HL-60 (cell line): ENCODE data around the gene COLEC11.
"Not testable (repeated sequence)": the region's sequence is repeated elsewhere in the genome, so short reads cannot be mapped to it uniquely, and the experiment has no call there.

Experiments used
- GABPA ChIP-seq: IDR thresholded peaks from 2 replicates; pipeline ENCODE4 v1.6.1; 2012; ENCODE audit warnings: low read depth
- POLR2AphosphoS5 ChIP-seq: IDR thresholded peaks from 2 replicates; pipeline ENCODE4 v1.6.1; 2012; ENCODE audit warnings: low read depth
- SPI1 ChIP-seq: IDR thresholded peaks from 2 replicates; pipeline ENCODE4 v1.6.1; 2012; ENCODE audit warnings: low read depth, mild to moderate bottlenecking, borderline replicate concordance
- TF ChIP-seq, protein P1 (sequence below): IDR thresholded peaks from one replicate; pipeline ENCODE4 v1.5.1; 2011; ENCODE audit warnings: low read length, control low read depth, inconsistent platforms; ENCODE audit not compliant: insufficient read depth
- TF ChIP-seq, protein P2 (sequence below): IDR thresholded peaks from 2 replicates; pipeline ENCODE4 v1.6.1; 2012; ENCODE audit warnings: low read depth; ENCODE audit not compliant: insufficient replicate concordance

DNA sequence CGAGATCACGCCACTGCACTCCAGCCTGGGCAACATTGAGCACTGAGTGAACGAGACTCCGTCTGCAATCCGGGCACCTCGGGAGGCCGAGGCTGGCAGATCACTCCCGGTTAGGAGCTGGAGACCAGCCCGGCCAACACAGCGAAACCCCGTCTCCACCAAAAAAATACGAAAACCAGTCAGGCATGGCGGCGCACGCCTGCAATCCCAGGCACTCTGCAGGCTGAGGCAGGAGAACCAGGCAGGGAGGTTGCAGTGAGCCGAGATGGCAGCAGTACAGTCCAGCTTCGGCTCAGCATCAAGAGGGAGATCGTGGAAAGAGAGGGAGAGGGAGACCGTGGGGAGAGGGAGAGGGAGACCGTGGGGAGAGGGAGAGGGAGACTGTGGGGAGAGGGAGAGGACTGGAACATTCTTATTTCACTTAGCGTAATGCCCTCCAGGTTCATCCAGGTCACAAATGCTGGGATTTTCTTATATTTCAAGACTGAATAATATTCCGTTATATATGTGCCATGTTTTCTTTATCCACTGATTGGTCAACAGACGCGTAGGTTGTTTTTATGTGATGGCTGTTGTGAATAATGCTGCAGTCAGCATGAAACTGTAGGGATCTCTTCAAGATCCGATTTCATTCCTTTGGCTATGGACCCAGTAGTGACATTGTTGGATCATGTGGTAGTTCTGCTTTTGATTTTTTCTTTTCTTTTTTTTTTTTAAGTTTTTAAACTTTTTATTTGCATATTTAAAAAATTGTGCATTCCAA, 21.7 kb downstream of the COLEC11 start:
- TF ChIP-seq, protein P1, sequence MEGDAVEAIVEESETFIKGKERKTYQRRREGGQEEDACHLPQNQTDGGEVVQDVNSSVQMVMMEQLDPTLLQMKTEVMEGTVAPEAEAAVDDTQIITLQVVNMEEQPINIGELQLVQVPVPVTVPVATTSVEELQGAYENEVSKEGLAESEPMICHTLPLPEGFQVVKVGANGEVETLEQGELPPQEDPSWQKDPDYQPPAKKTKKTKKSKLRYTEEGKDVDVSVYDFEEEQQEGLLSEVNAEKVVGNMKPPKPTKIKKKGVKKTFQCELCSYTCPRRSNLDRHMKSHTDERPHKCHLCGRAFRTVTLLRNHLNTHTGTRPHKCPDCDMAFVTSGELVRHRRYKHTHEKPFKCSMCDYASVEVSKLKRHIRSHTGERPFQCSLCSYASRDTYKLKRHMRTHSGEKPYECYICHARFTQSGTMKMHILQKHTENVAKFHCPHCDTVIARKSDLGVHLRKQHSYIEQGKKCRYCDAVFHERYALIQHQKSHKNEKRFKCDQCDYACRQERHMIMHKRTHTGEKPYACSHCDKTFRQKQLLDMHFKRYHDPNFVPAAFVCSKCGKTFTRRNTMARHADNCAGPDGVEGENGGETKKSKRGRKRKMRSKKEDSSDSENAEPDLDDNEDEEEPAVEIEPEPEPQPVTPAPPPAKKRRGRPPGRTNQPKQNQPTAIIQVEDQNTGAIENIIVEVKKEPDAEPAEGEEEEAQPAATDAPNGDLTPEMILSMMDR, result not testable (repeated sequence)
- TF ChIP-seq POLR2AphosphoS5, SPI1, GABPA: not testable (repeated sequence)
- TF ChIP-seq, protein P2, sequence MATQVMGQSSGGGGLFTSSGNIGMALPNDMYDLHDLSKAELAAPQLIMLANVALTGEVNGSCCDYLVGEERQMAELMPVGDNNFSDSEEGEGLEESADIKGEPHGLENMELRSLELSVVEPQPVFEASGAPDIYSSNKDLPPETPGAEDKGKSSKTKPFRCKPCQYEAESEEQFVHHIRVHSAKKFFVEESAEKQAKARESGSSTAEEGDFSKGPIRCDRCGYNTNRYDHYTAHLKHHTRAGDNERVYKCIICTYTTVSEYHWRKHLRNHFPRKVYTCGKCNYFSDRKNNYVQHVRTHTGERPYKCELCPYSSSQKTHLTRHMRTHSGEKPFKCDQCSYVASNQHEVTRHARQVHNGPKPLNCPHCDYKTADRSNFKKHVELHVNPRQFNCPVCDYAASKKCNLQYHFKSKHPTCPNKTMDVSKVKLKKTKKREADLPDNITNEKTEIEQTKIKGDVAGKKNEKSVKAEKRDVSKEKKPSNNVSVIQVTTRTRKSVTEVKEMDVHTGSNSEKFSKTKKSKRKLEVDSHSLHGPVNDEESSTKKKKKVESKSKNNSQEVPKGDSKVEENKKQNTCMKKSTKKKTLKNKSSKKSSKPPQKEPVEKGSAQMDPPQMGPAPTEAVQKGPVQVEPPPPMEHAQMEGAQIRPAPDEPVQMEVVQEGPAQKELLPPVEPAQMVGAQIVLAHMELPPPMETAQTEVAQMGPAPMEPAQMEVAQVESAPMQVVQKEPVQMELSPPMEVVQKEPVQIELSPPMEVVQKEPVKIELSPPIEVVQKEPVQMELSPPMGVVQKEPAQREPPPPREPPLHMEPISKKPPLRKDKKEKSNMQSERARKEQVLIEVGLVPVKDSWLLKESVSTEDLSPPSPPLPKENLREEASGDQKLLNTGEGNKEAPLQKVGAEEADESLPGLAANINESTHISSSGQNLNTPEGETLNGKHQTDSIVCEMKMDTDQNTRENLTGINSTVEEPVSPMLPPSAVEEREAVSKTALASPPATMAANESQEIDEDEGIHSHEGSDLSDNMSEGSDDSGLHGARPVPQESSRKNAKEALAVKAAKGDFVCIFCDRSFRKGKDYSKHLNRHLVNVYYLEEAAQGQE, result not testable (repeated sequence)
